Frontal cortex (tissue), 4 donors: ENCODE results near the gene FOXF1. TPM values are rescaled to one million over a fixed set of nuclear protein-coding genes. Genes with fewer than 3 reads are reported as not detected.

Source experiments
- DNase-seq, 2 donors: peaks; one replicate each; pipeline ENCODE4 v3.0.0; 2012; ENCODE audit warnings: low spot score in 2 of 2
- FAIRE-seq: peaks from 2 replicates; lab custom pipeline; 2012; peaks lifted over from hg19 to GRCh38; lab: Jason Lieb, UNC
- total RNA-seq: library from RNA; depleted of rRNA; stranded (reverse); fragments of >200 nt; gene quantifications from one replicate; pipeline ENCODE4 v1.2.3, GENCODE V29; 2014
- donor health status: control.
- donor health status: control.
- donor health status: control.

The FOXF1 gene
- total RNA-seq, 1 donor from 2014 or later = 0.41 TPM

GRCh38 chr16:86549076-86549892, 39.0 kb downstream of the FOXF1 start:
- no peak for FAIRE-seq
- no peak for DNase-seq

- DNase-seq (no peak), FAIRE-seq (no peak)
These were observed 39.5 kb downstream of the FOXF1 start for GRCh38 chr16:86549893-86550190.

GRCh38 chr16:86550281-86550680, 40.0 kb downstream of the FOXF1 start:
- FAIRE-seq (no peak), DNase-seq (no peak)

GRCh38 chr16:86553356-86553755, 43.0 kb downstream of the FOXF1 start:
- no peak for FAIRE-seq
- no peak for DNase-seq

- DNase-seq (no peak), FAIRE-seq (no peak)
These were observed 44.2 kb downstream of the FOXF1 start for GRCh38 chr16:86554599-86554916.

GRCh38 chr16:86554917-86555703, 44.8 kb downstream of the FOXF1 start, which contains the start of gene MTHFSD:
TSS of gene MTHFSD (minus strand) at chr16:86555235. CDS start at chr16:86555184, 51 bp downstream.
- DNase-seq (peak; percentile 90 to 94), FAIRE-seq (no peak)

GRCh38 chr16:86555704-86556075, 45.4 kb downstream of the FOXF1 start:
- DNase-seq = no peak
- FAIRE-seq = no peak

GRCh38 chr16:86556576-86556975, 46.2 kb downstream of the FOXF1 start:
- FAIRE-seq = no peak
- no peak for DNase-seq

- no peak for DNase-seq
- no peak for FAIRE-seq
These were observed 47.3 kb downstream of the FOXF1 start for GRCh38 chr16:86557587-86557986.

- no peak for DNase-seq
- FAIRE-seq = no peak
These were observed 48.2 kb downstream of the FOXF1 start for GRCh38 chr16:86558355-86559193.

GRCh38 chr16:86559802-86560305, 49.5 kb downstream of the FOXF1 start:
- DNase-seq = no peak
- FAIRE-seq = no peak

- DNase-seq (no peak), FAIRE-seq (no peak)
These were observed 52.0 kb downstream of the FOXF1 start for GRCh38 chr16:86562356-86562755.

- no peak for FAIRE-seq
- DNase-seq = peak; percentile 86 to 95
These were observed 53.4 kb downstream of the FOXF1 start for GRCh38 chr16:86563469-86564345.

Other genes starting within 250 kb of the FOXF1 start
- gene MTHFSD, start 44.7 kb downstream of the FOXF1 start, total RNA-seq = 11.8 TPM
- 0.41 TPM for gene FOXC2, start 56.3 kb downstream of the FOXF1 start, total RNA-seq
- gene FOXL1, start 68.0 kb downstream of the FOXF1 start, total RNA-seq = 0.82 TPM